GM03348 (cell line): ENCODE results near the gene BRSK2.

Experiments
- DNase-seq: peaks from one replicate; pipeline ENCODE4 v3.0.0; 2012; ENCODE audit warnings: low spot score

The BRSK2 gene

GRCh38 chr11:1375955-1376258 lies 13.8 kb upstream of the BRSK2 start:
- no peak for DNase-seq

GRCh38 chr11:1377231-1377780 lies 12.4 kb upstream of the BRSK2 start:
- DNase-seq: no peak

- DNase-seq: no peak
These were observed 7.8 kb upstream of the BRSK2 start for GRCh38 chr11:1381793-1382425.

GRCh38 chr11:1382429-1382828 lies 7.3 kb upstream of the BRSK2 start:
- no peak for DNase-seq

GRCh38 chr11:1382831-1383607 lies 6.7 kb upstream of the BRSK2 start:
- DNase-seq: peak; percentile 87

- no peak for DNase-seq
These were observed 5.3 kb upstream of the BRSK2 start for GRCh38 chr11:1384199-1384970.

GRCh38 chr11:1387521-1387920 lies 2.2 kb upstream of the BRSK2 start:
- DNase-seq: no peak

- DNase-seq: no peak
These were observed 1.6 kb upstream of the BRSK2 start for GRCh38 chr11:1387961-1388762.

GRCh38 chr11:1388763-1389102 lies 1.0 kb upstream of the BRSK2 start:
- DNase-seq: no peak

GRCh38 chr11:1389103-1389931 lies 417 bp upstream of the BRSK2 start:
- DNase-seq: peak; percentile 99

GRCh38 chr11:1390569-1391164 lies 933 bp downstream of the BRSK2 start:
- DNase-seq: peak; percentile 48

- DNase-seq: no peak
These were observed 1.7 kb downstream of the BRSK2 start for GRCh38 chr11:1391165-1392075.

GRCh38 chr11:1392111-1392510 lies 2.4 kb downstream of the BRSK2 start:
- no peak for DNase-seq

- no peak for DNase-seq
These were observed 2.8 kb downstream of the BRSK2 start for GRCh38 chr11:1392561-1392960.

- DNase-seq: no peak
These were observed 3.4 kb downstream of the BRSK2 start for GRCh38 chr11:1393038-1393710.

- DNase-seq: no peak
These were observed 5.4 kb downstream of the BRSK2 start for GRCh38 chr11:1394936-1395772.

GRCh38 chr11:1395773-1396374 lies 6.1 kb downstream of the BRSK2 start:
- DNase-seq: no peak

GRCh38 chr11:1396375-1396841 lies 6.7 kb downstream of the BRSK2 start:
- DNase-seq: no peak
